Activated CD8-positive, alpha-beta T cell treated with anti-CD3 and anti-CD28 coated beads for 36 hours (primary cell): ENCODE results near the gene EDAR. TPM values are rescaled to one million over a fixed set of nuclear protein-coding genes. Genes with fewer than 3 reads are reported as not detected.

Experiments used
- ATAC-seq: fragments of 200-7000 bp; cut with Tn5 transposase; one replicate; pipeline ENCODE4 v1.10.0; 2021; ENCODE audit warnings: mild to moderate bottlenecking, moderate library complexity
- CTCF ChIA-PET: fragments of 350-600 bp; sonication (Branson Sonifier 250); formaldehyde crosslinking; loops from one replicate; lab custom pipeline; 2021; ENCODE audit warnings: antibody characterized with exemption; lab: Charles Lee
- POLR2A ChIA-PET: fragments of 350-600 bp; sonication (Branson Sonifier 250); formaldehyde crosslinking; loops from one replicate; lab custom pipeline; 2021; ENCODE audit warnings: antibody characterized with exemption; lab: Charles Lee
- DNase-seq: peaks from one replicate; pipeline ENCODE4 v3.0.0-alpha.2; 2020
- H3K27ac Mint-ChIP-seq: one replicate; pipeline ENCODE4 v1.8.0; 2021; ENCODE audit warnings: mild to moderate bottlenecking, mixed read lengths
- H3K27me3 Mint-ChIP-seq: one replicate; pipeline ENCODE4 v1.8.0; 2021; ENCODE audit warnings: mixed read lengths
- H3K36me3 Mint-ChIP-seq: one replicate; pipeline ENCODE4 v1.8.0; 2021; ENCODE audit warnings: low read depth, mixed read lengths
- H3K4me1 Mint-ChIP-seq: one replicate; pipeline ENCODE4 v1.8.0; 2021; ENCODE audit warnings: low read depth, mixed read lengths
- H3K4me3 Mint-ChIP-seq: one replicate; pipeline ENCODE4 v1.8.0; 2021; ENCODE audit warnings: mild to moderate bottlenecking, moderate library complexity, mixed read lengths
- H3K9me3 Mint-ChIP-seq: one replicate; pipeline ENCODE4 v1.8.0; 2021; ENCODE audit warnings: mixed read lengths
- CTCF ChIP-seq: fragments of 200-600 bp; IDR thresholded peaks from one replicate; pipeline ENCODE4 v1.8.0; 2022; ENCODE audit warnings: antibody characterized with exemption, mild to moderate bottlenecking
- intact Hi-C: fragments of 100-400 bp; cut with micrococcal nuclease; formaldehyde crosslinking; loops from one replicate; pipeline ENCODE4 v1.10.0; 2022
- total RNA-seq, 2 experiments: library from RNA; stranded (reverse); gene quantifications; one replicate each; pipeline ENCODE4 v1.2.3, GENCODE V29; 2021

The EDAR gene
- total RNA-seq, 2 experiments from 2014 or later: 0.09 to 0.11 TPM

- Mint-ChIP-seq H3K36me3 (peaks cover 14% of the 10 kb centered on the region), H3K9me3 (peaks cover 43% of the 10 kb centered on the region), H3K4me1 (no peaks in the 10 kb centered on the region), H3K4me3 (no peak overlapping the region), H3K27me3 (no peaks in the 10 kb centered on the region), H3K27ac (no peak overlapping the region)
- DNase-seq: no peak
- no peak for ATAC-seq
- TF ChIP-seq CTCF: no peak
- POLR2A ChIA-PET: no interaction called here
- intact Hi-C loops: no loop called here
- CTCF ChIA-PET: interaction anchor here (1.8 kb wide), 1 partner anchor 22 kb away, joined by 8 read pairs; no protein-coding TSS in a partner anchor
Measured at GRCh38 chr2:108950369-108951135, 38.5 kb downstream of the EDAR start.

GRCh38 chr2:108949316-108950239 lies 39.4 kb downstream of the EDAR start:
- no peak for TF ChIP-seq CTCF
- ChIA-PET CTCF (no interaction called here), POLR2A (no interaction called here)
- no peak overlapping the region for H3K27ac Mint-ChIP-seq
- no peak for DNase-seq
- no peaks in the 10 kb centered on the region for H3K27me3 Mint-ChIP-seq
- H3K9me3 Mint-ChIP-seq: peaks cover 43% of the 10 kb centered on the region
- intact Hi-C loops: no loop called here
- H3K4me3 Mint-ChIP-seq: no peak overlapping the region
- H3K4me1 Mint-ChIP-seq: no peaks in the 10 kb centered on the region
- peaks cover 14% of the 10 kb centered on the region for H3K36me3 Mint-ChIP-seq
- ATAC-seq: no peak

GRCh38 chr2:108947271-108947907 lies 41.6 kb downstream of the EDAR start:
- no peaks in the 10 kb centered on the region for H3K27me3 Mint-ChIP-seq
- H3K36me3 Mint-ChIP-seq: peaks cover 14% of the 10 kb centered on the region
- ChIA-PET POLR2A (interaction anchor here (0.7 kb wide), 1 partner anchor 25 kb away, joined by 3 read pairs; no protein-coding TSS in a partner anchor), CTCF (interaction anchor here (1.3 kb wide), 1 partner anchor 19 kb away, joined by 4 read pairs; no protein-coding TSS in a partner anchor)
- TF ChIP-seq CTCF: no peak
- no peak overlapping the region for H3K27ac Mint-ChIP-seq
- no peaks in the 10 kb centered on the region for H3K4me1 Mint-ChIP-seq
- ATAC-seq (no peak), DNase-seq (no peak)
- H3K9me3 Mint-ChIP-seq: peaks cover 33% of the 10 kb centered on the region
- no peak overlapping the region for H3K4me3 Mint-ChIP-seq
- intact Hi-C loops: no loop called here

- ChIA-PET POLR2A (interaction anchor here (0.7 kb wide), 1 partner anchor 26 kb away, joined by 3 read pairs; no protein-coding TSS in a partner anchor), CTCF (interaction anchor here (1.3 kb wide), 1 partner anchor 18 kb away, joined by 4 read pairs; no protein-coding TSS in a partner anchor)
- Mint-ChIP-seq H3K27me3 (no peaks in the 10 kb centered on the region), H3K27ac (no peak overlapping the region), H3K4me3 (no peak overlapping the region), H3K4me1 (no peaks in the 10 kb centered on the region), H3K9me3 (peaks cover 25% of the 10 kb centered on the region), H3K36me3 (peaks cover 14% of the 10 kb centered on the region)
- ATAC-seq: no peak
- intact Hi-C loops: no loop called here
- TF ChIP-seq CTCF: no peak
- DNase-seq: no peak
Measured at GRCh38 chr2:108946442-108946841, 42.6 kb downstream of the EDAR start.
